Activated naive CD8-positive, alpha-beta T cell treated with anti-CD3 and anti-CD28 coated beads, Interleukin-2, amount 50 U/mL, for 16 hours (primary cell): ENCODE results near the gene SPATA32.

Source experiments
- DNase-seq: peaks from one replicate; pipeline ENCODE4 v3.0.0-alpha.2; 2020; ENCODE audit warnings: low read depth, low spot score

The SPATA32 gene

DNA sequence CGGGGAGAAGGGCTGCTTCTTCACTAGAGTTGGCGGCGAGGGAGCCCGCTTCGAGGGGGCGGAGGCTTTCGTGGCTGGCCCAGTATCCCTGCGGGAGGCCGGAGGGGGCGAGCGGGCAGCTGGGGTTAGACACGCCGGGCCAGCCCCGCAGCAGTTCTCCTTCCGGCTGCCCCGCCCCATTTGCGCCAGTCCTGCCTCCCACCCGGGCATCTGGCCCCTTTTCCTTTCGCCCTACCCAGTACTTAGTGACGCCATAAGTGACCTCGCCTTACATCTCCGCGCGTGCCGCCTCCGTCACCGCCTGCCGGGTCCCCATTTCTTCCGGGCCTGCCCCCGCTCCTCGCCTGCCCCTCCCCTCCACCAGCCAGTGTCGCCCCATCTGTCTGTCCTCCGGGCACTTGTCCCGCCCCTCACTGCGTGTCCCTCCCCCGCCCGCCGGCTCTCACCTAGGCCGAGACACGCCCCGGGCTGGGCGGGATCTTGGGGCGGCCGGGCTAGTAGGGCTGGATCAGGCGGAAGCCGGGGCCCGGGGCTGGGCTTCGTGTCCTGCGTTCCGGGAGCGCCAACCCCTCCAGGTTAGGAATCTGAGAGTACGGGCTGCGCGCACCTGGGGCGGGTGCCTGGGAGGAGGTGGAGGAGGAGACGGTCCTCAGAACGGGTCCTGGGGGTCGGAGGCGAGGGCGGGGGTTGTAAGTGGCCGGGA is 14.3 kb downstream of the SPATA32 start:
- DNase-seq = peak; percentile 95

DNA sequence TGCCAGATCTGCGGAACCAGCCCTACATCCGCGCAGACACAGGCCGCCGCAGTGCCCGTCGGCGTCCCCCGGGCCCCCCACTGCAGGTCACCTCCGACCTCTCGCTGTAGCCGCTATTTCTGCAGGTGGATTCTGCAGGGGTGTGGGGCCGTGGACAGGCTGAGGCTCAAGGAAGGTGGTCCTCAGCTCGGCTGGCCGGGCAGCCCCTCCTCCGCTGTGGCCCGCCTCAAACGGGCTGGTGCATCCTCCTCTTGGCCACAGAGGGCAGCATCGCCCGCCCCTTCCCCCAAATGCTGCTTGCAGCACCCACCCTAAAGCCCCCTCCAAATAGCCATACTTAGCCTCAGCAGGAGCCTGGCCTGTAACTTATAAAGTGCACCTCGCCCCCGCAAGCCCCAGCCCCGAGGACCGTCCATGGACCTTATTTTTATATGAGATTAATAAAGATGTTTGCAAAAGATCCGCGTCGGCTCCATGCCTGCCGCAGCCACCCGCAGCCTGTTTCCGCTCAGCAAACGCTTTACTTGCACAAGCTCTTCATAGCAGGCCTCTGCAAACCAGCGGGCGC is 14.9 kb downstream of the SPATA32 start:
- no peak for DNase-seq

DNA sequence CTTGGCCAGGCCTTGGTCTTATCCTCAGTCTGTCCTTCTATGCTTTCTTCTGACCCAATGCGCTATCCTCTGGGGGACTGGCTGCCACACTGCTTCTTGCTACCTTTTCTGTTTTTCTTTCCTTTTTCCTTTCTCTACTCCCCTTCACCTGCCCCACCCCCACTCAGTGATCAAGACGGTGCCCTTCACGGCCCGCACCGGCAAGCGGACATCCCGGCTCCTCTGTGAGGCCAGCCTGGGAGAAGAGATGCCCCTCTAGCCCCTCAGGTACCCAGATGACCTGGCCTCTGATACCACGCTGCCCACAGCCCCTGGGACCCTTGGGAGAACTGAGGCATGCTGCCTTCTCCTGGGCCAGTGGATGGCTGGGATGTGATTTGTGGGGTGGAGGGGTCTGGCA is 15.6 kb downstream of the SPATA32 start:
- no peak for DNase-seq

DNA sequence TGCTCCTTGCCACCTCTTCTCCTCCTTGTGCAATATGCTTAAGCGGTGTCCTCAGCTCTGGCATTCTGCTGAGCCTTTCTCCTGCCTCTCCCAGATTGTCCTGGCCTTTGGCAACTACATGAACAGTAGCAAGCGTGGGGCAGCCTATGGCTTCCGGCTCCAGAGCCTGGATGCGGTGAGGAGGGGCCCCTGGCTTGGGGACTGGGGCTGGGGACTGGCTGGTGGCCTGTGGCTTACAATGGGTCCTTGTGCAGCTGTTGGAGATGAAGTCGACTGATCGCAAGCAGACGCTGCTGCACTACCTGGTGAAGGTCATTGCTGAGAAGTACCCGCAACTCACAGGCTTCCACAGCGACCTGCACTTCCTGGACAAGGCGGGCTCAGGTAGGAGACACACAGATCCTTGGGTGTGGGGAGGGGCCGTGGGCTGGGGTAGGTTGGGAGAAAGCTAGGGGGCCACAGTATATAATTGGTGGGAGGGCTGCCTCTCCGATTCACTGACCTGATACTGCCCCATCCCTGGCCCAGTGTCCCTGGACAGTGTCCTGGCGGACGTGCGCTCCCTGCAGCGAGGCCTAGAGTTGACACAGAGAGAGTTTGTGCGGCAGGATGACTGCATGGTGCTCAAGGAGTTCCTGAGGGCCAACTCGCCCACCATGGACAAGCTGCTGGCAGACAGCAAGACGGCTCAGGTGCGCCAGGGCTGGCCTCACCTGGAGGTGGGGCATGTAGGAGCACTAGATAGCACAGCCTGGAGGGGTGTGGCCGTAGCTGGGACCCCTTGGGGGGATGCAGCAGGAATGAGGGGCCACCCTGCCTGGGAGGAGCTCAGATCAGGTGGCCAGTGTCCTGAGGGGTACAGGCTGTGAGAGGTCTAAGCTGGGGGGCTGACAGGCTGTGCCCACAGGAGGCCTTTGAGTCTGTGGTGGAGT is 16.9 kb downstream of the SPATA32 start:
- no peak for DNase-seq

DNA sequence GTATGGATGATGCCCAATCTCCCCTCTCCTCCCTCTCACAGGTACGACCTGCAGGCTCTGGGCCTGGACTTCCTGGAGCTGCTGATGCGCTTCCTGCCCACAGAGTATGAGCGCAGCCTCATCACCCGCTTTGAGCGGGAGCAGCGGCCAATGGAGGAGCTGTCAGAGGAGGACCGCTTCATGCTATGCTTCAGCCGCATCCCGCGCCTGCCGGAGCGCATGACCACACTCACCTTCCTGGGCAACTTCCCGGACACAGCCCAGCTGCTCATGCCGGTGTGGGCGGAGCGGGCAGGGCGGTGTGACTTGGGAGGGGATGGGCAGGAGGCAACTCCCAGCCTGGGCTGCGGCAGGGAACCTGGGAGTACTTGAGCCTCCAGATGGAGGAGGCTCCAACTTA is 18.1 kb downstream of the SPATA32 start:
- DNase-seq = no peak

DNA sequence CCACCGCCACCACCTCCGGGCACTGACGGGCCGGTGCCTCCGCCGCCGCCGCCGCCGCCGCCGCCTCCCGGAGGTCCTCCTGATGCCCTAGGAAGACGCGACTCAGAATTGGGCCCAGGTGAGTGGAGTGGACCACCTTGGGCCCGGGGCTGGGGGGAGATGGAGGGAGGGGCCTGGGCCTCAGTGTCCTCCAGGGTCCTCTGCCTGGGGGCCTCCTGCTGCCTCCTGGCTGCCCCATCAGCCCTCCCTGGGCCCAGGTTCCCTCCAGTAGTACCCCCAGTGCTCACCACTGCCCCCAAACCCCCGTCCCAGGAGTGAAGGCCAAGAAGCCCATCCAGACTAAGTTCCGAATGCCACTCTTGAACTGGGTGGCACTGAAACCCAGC is 19.9 kb downstream of the SPATA32 start:
- no peak for DNase-seq

DNA sequence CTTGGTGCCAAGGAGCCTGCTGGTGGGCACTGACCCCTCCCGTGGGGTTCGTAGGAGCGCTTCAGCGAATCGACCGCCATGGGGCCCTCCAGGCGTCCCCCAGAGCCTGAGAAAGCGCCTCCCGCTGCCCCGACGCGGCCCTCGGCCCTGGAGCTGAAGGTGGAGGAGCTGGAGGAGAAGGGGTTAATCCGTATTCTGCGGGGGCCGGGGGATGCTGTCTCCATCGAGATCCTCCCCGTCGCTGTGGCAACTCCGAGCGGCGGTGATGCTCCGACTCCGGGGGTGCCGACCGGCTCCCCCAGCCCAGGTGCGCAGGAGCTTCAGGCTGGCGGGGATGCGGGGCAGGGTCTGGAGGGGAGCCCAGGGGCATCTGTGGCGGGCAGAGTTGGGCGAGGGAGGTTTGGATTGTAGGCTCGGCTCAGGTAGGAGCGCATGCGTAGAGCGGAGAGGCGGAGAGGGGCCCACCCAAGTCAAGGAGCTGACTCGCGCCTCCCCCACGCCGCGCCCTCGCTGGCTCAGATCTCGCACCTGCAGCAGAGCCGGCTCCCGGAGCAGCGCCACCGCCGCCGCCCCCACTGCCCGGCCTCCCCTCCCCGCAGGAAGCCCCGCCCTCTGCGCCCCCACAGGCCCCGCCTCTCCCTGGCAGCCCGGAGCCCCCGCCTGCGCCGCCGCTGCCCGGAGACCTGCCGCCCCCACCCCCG is 20.4 kb downstream of the SPATA32 start:
- no peak for DNase-seq

DNA sequence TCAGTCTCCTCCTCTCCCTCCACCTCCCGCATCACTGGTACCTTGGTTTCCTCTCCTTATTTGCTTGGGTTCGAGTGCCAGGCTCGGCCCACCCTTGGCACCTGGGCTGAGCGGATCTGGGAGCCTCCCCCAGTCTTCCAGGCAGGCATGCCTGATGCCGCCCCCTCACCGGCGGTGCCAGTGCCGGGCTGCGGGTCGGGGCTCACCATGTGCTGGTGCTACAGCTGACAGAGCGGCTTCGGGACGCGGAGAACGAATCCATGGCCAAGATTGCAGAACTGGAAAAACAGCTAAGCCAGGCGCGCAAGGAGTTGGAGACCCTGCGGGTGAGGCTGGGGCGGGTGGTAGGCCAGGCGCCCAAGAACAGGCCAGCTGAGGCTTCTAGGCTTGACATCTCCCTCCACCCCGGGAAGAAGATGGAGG is 21.0 kb downstream of the SPATA32 start:
- DNase-seq = no peak

DNA sequence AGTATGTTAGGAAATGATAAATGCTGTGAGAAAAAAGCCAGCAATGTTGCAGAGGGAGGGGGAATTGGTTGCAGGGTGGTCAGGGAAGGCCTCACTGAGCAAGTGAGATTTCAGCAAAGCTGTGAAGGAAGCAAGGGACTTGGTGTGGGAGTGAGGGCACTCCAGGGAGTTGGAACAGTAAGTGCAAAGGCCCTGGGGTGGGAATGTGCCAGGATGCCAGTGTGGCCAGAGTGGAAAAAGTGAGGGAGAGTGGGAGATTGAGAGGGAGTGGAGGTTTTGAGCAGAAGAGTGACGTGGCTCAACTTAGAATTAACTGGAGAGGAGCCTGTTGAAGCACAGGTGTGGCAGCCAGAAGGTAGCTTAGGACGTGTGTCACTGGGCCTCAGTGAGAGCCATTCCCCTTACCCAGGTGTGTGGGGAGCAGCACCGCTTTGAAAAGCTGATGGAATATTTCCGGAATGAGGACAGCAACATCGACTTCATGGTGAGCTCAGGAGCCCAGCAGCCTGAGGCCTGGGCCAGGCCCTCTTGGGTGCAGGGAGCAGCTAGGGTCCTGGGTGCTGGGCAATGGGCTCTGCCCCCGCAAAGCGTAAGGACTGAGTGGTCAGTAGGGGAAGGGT is 23.6 kb downstream of the SPATA32 start:
- DNase-seq = no peak

DNA sequence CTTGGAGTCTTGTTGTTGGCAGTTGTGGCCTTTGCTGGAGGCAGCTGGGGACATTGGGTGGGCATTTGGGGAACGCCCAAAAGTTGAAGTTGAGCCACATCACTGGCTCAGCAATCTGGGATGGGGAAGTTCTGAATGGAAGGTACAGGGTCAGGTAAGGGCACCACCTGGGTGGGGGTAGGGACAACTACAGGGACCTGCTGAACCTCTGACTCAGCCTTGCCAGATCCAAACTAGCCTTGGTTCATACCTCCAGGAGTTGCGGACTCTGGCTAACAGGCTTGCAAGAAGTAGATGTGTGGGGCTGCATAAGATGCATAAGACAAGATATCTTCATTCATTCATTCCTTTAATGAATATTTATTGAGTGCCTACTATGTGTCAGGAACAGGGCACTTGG is 24.2 kb downstream of the SPATA32 start:
- no peak for DNase-seq

DNA sequence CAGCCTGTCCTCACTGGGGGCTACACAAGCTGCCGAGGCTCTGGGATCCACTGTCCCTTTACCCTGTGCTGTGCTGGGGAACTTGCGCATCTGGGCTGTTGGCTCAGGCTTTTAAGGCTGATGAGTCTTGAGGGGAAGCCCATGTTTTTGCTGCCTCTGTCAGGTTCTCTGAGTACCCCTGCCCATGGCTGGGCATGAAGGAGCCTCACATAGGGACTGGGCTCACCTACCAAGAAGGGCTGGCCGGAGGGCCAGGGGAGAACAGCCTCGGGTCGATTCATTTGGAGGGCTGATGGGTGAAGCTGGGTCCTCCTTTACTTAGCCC is 25.6 kb downstream of the SPATA32 start:
- no peak for DNase-seq

DNA sequence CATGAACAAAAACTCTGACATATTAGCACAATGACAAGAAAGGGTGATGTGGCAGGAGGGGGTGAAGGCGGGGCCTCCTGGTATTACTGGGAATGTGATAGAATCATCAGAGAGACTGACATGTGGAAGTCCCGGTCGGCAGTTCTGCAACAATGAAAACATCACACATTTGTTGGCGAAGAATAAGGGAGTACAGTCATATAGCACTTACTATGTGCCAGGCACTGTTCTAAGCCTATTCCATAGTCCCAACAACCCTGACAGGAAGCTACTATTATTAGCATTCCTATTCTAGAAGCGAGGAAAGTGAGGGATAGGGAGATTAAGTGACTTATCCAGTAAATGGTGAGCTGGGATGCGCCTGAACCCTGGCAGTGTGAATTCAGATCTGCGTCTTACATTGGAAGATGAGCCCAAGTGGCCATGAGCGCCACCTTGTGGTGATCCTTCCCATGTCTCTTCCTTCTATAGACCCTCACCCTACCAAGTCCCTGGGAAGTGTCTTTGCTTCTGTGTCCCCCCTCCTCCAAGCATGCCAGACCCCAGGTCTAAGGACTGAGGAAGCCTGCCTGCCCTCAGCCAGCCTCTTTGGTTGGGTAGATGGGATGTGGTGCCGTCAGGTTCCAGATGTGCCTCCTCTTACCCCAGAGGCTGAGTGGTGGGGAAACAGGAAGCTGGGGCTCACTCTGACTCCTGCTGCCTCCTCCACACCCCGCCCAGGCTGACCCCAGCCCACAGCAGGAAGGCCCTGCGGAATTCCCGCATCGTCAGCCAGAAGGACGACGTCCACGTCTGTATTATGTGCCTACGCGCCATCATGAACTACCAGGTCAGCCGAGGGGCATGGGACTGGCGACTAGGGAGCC is 26.2 kb downstream of the SPATA32 start:
- peak; percentile 60 for DNase-seq

DNA sequence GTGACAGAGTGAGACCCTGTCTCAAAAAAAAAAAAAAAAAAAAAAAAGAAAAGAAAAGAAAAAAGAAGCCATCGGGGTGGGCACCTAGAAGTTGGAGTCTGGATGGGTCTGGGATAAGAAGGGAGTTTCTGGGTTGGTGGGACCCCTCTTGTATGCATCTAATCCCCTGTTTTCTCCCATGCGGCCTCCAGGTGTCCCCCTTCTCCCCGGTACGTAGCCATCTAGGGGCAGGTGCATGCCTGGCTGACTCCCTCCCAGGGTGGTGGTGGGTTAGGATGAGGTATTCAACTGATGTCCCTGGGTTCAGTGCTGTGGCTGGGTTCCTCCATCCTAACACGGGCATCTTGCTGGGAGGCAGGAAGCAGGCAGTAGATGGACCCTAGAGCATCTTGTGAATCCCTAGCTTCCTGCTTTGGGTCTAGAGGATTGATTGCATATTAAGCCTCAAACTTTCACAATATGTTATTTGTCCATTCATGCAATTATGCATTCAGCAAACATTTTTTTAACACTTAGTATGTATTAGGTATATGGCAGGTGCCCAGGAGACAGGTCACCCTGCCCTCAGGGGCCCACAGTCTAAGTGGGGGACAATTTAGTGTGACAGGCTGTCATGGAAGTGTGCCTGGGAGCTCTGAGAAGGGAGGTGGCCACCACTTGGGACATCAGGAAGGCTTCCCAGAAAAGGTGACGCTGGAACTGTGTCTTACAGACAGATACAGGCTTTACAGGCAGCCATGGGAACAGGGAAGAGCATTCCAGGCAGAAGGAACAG is 27.1 kb downstream of the SPATA32 start:
- no peak for DNase-seq

DNA sequence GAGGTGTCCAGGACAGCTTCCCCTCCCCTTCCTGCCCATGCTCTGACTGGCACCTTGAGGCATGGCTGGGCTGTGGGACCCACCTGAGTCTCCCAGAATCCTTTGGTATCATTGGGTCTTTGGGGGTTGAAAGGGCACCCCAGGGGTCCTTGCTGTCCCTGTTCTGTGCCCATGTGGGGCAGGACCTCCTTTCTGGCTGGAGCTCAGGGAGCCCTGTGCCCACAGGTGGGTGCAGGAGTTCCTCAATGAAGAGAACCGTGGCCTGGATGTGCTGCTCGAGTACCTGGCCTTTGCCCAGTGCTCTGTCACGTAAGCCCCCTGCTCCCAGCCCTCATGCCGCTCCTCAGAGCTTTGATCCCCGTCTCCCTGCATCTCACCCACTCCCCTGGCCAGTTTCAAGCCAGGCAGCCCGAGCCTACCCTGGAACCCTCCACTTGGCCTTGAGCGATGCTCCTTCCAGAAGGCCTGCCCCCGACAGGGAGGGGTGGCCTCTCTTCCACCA is 28.4 kb downstream of the SPATA32 start:
- DNase-seq = no peak

DNA sequence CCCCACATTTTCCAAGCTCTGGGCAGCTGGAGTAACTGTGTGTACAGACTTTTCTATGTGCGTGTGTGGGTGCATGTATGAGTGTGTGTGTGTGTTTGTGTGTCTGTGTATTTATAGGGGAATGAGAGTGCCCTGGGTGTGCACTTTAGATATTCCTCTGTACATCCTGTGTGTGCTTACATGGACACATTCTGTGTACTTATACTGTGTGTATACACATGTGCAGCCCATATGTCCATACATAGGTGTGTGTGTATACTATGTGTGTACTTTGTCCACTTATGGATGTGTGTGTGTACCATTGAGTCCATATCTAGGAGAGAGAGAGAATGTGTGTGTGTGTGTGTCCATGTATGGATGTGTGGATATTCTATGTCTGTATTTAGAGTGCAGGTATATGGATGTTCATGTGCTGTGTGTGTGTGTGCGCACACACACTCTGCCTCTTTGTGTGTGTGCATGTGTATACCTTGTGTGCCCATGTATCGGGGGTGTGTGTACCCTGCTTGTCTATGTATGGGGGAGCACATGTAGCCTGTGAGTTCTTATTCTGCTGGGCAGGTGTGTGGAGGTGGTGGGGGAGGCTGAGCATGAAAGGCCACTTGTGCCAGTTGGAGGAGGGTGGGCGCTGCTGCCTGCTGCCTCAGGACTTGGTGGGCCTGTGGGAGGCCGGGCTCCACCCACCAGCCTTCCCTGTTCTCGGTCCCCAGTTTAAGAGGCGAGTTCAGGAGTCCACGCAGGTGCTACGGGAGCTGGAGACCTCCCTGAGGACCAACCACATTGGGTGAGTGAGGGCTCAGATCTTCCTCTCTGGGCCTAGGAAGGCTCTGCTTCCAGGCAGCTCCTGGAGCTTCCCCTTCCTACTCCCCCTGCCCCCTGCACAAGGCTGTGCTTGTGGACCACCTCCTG is 29.1 kb downstream of the SPATA32 start:
- no peak for DNase-seq

DNA sequence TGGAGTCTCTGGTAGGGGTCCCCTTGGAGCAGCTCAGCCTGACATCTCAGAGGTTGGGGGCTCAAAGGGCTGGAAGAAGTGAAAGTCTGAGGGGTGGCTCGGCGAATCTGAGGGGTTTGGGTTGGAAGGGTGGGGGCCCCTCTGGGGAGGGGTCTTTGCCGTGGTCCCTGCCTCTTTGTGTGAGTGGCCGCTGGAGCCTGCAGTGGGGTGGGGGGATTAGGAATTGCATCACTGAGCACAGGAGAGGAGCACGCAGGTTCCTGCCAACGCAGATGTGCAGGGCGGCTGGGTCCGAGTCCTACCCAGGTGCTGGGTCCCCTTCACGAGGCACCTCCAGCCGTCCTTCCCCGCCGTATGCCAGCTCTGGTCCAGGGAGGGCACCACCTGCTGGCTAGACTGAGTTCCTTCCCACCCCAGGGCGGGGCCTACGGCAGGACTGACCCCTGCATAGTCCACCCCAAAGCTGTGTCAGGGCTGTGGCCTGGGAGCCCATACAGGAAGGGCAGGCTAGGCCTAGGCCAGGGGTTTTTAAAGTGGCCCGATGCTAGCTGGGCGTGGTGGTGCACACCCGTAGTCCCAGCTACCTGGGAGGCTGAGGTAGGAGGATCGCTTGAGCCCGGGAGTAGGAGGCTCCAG is 30.3 kb downstream of the SPATA32 start:
- DNase-seq = no peak

DNA sequence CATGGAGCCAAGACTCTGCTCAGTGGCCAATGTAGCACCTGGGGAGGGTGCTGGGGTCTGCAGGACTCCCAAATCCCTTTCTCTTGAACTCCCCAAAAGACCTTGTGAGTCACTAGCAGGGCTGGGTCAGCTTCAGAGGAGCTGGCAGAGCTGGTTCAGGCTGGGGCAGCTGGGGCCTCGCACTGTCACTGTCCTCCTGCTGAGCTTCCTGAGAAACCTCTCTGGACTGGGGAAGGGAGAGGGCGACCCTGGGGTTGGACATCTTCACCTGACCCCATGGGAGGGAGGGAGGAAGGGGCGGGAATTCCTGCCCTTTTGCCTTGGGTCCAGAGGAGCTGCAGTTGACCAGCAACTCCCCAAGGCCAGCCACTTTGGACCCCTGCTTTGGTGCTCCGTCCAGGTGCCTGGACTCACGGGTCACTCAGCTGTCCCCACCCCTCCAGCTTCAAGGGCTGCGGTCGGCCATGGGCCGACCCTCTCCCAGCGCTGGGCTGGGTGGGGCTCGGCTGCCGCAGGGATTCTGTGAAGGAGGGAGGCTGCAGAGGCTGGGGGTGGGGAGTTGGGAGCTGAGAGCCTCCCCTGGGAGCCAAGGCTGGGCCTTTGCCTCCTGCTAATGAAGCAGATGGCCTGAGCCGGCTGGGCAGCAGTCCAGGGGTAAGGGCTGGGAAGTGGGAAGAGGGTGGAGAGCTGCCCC is 31.0 kb downstream of the SPATA32 start:
- no peak for DNase-seq

DNA sequence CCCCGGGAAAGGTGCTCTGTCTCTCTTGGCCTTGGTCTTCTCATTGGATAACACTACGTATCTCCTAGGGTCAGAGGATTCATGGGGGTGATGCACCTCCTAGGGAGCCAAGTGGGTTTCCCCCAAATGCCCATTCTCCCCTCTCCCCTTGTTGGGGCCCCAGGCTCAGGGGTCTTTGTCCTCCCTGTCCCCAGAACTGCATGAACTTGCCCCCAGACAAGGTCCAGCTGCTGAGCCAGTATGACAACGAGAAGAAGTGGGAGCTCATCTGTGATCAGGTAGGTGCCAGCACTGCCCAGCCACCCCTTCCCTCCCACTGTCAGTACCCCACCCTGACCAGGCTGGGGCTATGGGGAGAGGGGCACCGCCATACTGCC is 31.5 kb downstream of the SPATA32 start:
- DNase-seq = no peak
